Spinal cord (tissue), 10 donors: ENCODE measurements around the gene SMC6. TPM values are rescaled to one million over a fixed set of nuclear protein-coding genes. Genes with fewer than 3 reads are reported as not detected.

Experiments
- DNase-seq, 6 donors: peaks; one replicate each; pipeline versions ENCODE4 v3.0.0 to v3.0.0-alpha.2; 2013 to 2015; ENCODE audit warnings: low spot score in 6 of 6, low read depth in 4 of 6
- H3K27ac ChIP-seq: one replicate; pipeline ENCODE4 v1.5.1; 2013; ENCODE audit warnings: low read depth, low read length, control low read depth
- H3K27me3 ChIP-seq: one replicate; pipeline ENCODE4 v1.6.1; 2013; ENCODE audit warnings: low read length; ENCODE audit not compliant: control insufficient read depth, insufficient read depth
- H3K36me3 ChIP-seq: one replicate; pipeline ENCODE4 v1.6.1; 2013; ENCODE audit warnings: low read length; ENCODE audit not compliant: control insufficient read depth, insufficient read depth
- H3K4me1 ChIP-seq: one replicate; pipeline ENCODE4 v1.6.1; 2013; ENCODE audit warnings: low read length; ENCODE audit not compliant: control insufficient read depth, insufficient read depth
- H3K4me3 ChIP-seq: one replicate; pipeline ENCODE4 v1.5.1; 2013; ENCODE audit warnings: low read depth, low read length, control low read depth
- H3K9me3 ChIP-seq: one replicate; pipeline ENCODE4 v1.6.1; 2013; ENCODE audit warnings: low read length; ENCODE audit not compliant: control insufficient read depth, insufficient read depth
- WGBS: methylation state at CpG from one replicate; pipeline ENCODE4 v1.1.5; 2013; ENCODE audit warnings: missing lambda C conversion rate; ENCODE audit not compliant: insufficient coverage; 5-methylcytosine and 5-hydroxymethylcytosine counted together
- polyA plus RNA-seq, 2 donors: library from polyadenylated mRNA; unstranded; fragments of 120-200 nt; gene quantifications; one replicate each; pipeline ENCODE4 v1.2.1, GENCODE V29; 2013; ENCODE audit not compliant: insufficient read length in 2 of 2
- total RNA-seq, 2 donors: library from RNA; depleted of rRNA in 1 of 2; stranded (reverse); fragments of 120-200 nt in 1 of 2; fragments of >200 nt in 1 of 2; gene quantifications; one replicate each; pipeline versions ENCODE4 v1.2.3 to v1.2.4, GENCODE V29; 2013 to 2014
- donor health status: healthy.

The SMC6 gene
- total and polyA plus RNA-seq, 4 donors: 21.9 to 31.5 (median 28.7) TPM

DNA sequence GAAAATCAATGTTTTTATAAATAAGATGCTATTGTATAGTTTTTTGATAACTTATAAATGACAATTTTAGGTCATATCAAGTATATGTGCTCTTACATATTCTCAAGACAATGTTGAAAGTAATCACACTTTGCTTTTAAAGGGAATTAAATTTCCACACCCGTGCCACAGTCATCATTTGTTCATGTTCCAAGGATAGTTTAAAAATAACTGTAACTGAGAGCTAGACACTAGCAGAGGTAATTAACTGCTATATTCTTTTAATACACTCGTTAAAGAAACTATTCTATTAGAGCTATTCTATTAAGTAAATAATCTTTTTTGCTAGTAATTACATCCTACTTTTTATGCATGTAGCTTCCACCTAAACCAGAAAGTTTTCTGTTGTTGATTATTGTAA lies 18.3 kb upstream of the SMC6 start:
- DNase-seq: no peak
- no peaks in the 10 kb centered on the region for H3K9me3 ChIP-seq
- no peaks in the 10 kb centered on the region for H3K36me3 ChIP-seq
- H3K4me1 ChIP-seq: no peaks in the 10 kb centered on the region
- no peak overlapping the region for H3K4me3 ChIP-seq
- WGBS: no CpG with 5 or more reads among the region's 2 CpGs
- no peaks in the 10 kb centered on the region for H3K27me3 ChIP-seq
- no peak overlapping the region for H3K27ac ChIP-seq

DNA sequence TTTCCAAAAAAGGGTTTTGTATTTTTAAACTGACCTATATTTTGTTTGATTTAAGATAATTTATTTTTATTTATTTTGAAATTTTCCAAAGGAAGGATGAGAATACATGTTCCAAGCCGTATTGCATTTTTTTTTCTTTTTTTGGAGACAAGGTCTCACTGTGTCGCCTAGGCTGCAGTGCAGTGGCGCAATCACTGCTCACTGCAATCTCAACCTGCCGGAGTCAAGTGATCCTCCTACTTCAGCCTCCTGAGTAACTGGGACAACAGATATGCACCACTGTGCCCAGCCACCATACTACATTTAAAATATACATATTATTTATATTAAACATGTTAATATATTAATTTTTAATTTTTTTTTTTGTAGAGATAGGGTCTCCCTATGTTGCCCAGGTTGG lies 15.3 kb upstream of the SMC6 start:
- Histone ChIP-seq H3K4me3 (no peak overlapping the region), H3K27ac (no peak overlapping the region), H3K4me1 (no peaks in the 10 kb centered on the region), H3K9me3 (no peaks in the 10 kb centered on the region), H3K36me3 (no peaks in the 10 kb centered on the region), H3K27me3 (no peaks in the 10 kb centered on the region)
- no peak for DNase-seq
- WGBS: 100% methylated on average over 3 of the region's 4 CpGs

GRCh38 chr2:17765398-17765797 lies 11.8 kb upstream of the SMC6 start:
- no CpG with 5 or more reads among the region's 2 CpGs for WGBS
- H3K9me3 ChIP-seq: no peaks in the 10 kb centered on the region
- H3K4me1 ChIP-seq: no peaks in the 10 kb centered on the region
- no peak overlapping the region for H3K4me3 ChIP-seq
- H3K27ac ChIP-seq: no peak overlapping the region
- H3K27me3 ChIP-seq: no peaks in the 10 kb centered on the region
- no peaks in the 10 kb centered on the region for H3K36me3 ChIP-seq
- DNase-seq: peak in 1 of 6 donors; percentile 67

DNA sequence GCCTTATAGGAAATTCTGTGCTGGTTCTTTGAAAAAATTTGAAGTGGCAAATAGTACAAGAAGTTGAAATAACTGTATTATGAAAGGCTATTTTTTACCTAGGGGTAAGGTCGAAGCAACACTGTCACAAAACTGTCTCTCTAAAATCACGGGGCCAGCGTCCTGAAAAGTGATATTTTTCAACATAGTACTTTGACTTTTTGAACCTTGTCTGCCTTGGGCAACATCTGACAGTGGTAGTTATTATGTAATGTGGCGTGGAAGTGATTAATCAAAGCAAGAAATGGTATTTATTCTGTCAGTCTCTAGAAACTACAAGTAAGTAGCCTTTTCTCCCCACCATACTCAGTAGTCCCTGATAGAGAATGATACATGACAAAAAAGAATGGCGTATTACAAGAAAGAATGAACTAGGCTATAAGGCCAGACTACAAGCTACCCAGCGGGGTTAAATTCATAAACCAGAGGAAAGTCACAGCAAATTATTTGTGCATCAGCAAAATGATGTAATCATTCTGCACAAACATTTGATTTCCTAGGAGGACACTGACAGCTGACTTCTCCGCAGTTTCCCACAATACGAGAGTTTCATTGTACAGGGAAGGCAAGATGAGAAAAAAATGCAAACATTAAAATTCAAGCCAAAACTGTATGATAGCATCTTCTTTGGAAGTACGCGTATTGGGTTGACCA lies 10.2 kb upstream of the SMC6 start:
- WGBS: 100% methylated on average over 1 of the region's 10 CpGs
- DNase-seq: no peak
- H3K27ac ChIP-seq: no peak overlapping the region
- no peaks in the 10 kb centered on the region for H3K36me3 ChIP-seq
- no peaks in the 10 kb centered on the region for H3K4me1 ChIP-seq
- H3K4me3 ChIP-seq: no peak overlapping the region
- no peaks in the 10 kb centered on the region for H3K9me3 ChIP-seq
- H3K27me3 ChIP-seq: no peaks in the 10 kb centered on the region

- Histone ChIP-seq H3K4me1 (no peaks in the 10 kb centered on the region), H3K27me3 (no peaks in the 10 kb centered on the region), H3K9me3 (no peaks in the 10 kb centered on the region), H3K27ac (no peak overlapping the region), H3K4me3 (no peak overlapping the region), H3K36me3 (no peaks in the 10 kb centered on the region)
- DNase-seq: no peak
- no CpG with 5 or more reads among the region's 1 CpG for WGBS
Observed at GRCh38 chr2:17762451-17762850, 8.8 kb upstream of the SMC6 start.

- H3K4me3 ChIP-seq: no peak overlapping the region
- H3K9me3 ChIP-seq: no peaks in the 10 kb centered on the region
- no peaks in the 10 kb centered on the region for H3K36me3 ChIP-seq
- no peaks in the 10 kb centered on the region for H3K4me1 ChIP-seq
- DNase-seq: no peak
- H3K27me3 ChIP-seq: no peaks in the 10 kb centered on the region
- no peak overlapping the region for H3K27ac ChIP-seq
- 100% methylated on average over 1 of the region's 2 CpGs for WGBS
Observed at GRCh38 chr2:17759805-17760204, 6.2 kb upstream of the SMC6 start.

DNA sequence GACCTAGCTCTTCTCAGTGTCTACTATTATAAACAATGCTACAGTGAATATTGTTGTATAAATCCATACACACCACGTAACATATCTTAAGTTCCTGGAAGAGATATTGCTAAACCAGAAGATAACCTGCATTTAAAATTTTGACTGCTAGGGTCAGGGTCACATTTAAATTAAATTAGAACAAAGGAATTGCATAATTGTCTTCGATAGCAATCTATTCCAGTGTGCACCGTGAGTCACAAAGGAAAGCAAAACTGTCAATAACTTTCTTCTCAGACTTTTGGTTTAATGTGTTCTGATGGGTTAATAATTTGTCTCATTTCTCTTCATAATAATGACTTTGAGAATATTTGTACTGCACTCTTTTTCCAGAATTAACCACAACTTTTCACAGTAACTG lies 4.5 kb upstream of the SMC6 start:
- no peaks in the 10 kb centered on the region for H3K27me3 ChIP-seq
- H3K4me3 ChIP-seq: no peak overlapping the region
- DNase-seq: no peak
- H3K9me3 ChIP-seq: no peaks in the 10 kb centered on the region
- H3K36me3 ChIP-seq: no peaks in the 10 kb centered on the region
- H3K27ac ChIP-seq: no peak overlapping the region
- no CpG with 5 or more reads among the region's 3 CpGs for WGBS
- H3K4me1 ChIP-seq: peaks cover 5% of the 10 kb centered on the region

- Histone ChIP-seq H3K9me3 (no peaks in the 10 kb centered on the region), H3K4me3 (no peak overlapping the region), H3K27ac (no peak overlapping the region), H3K36me3 (no peaks in the 10 kb centered on the region), H3K4me1 (peaks cover 5% of the 10 kb centered on the region), H3K27me3 (no peaks in the 10 kb centered on the region)
- no CpG with 5 or more reads among the region's 2 CpGs for whole genome bisulfite sequencing
- no peak for DNase-seq
Observed at GRCh38 chr2:17757321-17757720, 3.7 kb upstream of the SMC6 start.

GRCh38 chr2:17756668-17757067 lies 3.1 kb upstream of the SMC6 start:
- Histone ChIP-seq H3K9me3 (no peaks in the 10 kb centered on the region), H3K4me3 (no peak overlapping the region), H3K4me1 (peaks cover 5% of the 10 kb centered on the region), H3K27me3 (no peaks in the 10 kb centered on the region), H3K27ac (no peak overlapping the region), H3K36me3 (no peaks in the 10 kb centered on the region)
- WGBS: no CpG with 5 or more reads among the region's 6 CpGs
- no peak for DNase-seq

- H3K9me3 ChIP-seq: no peaks in the 10 kb centered on the region
- no peaks in the 10 kb centered on the region for H3K27me3 ChIP-seq
- peaks cover 5% of the 10 kb centered on the region for H3K4me1 ChIP-seq
- no peak for DNase-seq
- peak overlapping the region; percentile 87 for H3K4me3 ChIP-seq
- WGBS: 0% methylated on average over 2 of the region's 8 CpGs
- H3K27ac ChIP-seq: no peak overlapping the region
- H3K36me3 ChIP-seq: no peaks in the 10 kb centered on the region
Observed at GRCh38 chr2:17754773-17755425, 1.3 kb upstream of the SMC6 start.
